SK-N-SH treated with all-trans-retinoic acid at 6 μM for 48 hours (cell line): ENCODE measurements around the gene RUVBL2.

Source experiments
- BACH2 ChIP-seq: fragments of 250-450 bp; sonication (Bioruptor Pico); IDR thresholded peaks from 2 replicates; pipeline ENCODE4 v1.9.0; 2021; ENCODE audit warnings: mild to moderate bottlenecking, borderline replicate concordance
- RARB ChIP-seq: fragments of 250-450 bp; sonication (Bioruptor Pico); IDR thresholded peaks from 2 replicates; pipeline ENCODE4 v1.8.0; 2021; ENCODE audit warnings: mild to moderate bottlenecking, moderate library complexity
- SNAI2 ChIP-seq: fragments of 250-450 bp; sonication (Bioruptor Pico); IDR thresholded peaks from 2 replicates; pipeline ENCODE4 v1.5.0; 2020; ENCODE audit warnings: mild to moderate bottlenecking, moderate library complexity
- TCF4 ChIP-seq: fragments of 250-450 bp; sonication (Bioruptor Pico); IDR thresholded peaks from 2 replicates; pipeline ENCODE4 v1.8.0; 2021; ENCODE audit warnings: mild to moderate bottlenecking, moderate library complexity, borderline replicate concordance
- ZFP30 ChIP-seq: fragments of 450-650 bp; formaldehyde crosslinking; IDR thresholded peaks from 2 replicates; pipeline ENCODE4 v1.5.0; 2022; ENCODE audit warnings: mild to moderate bottlenecking, moderate library complexity
- TF ChIP-seq, protein P1 (sequence below): fragments of 250-450 bp; sonication (Bioruptor Pico); IDR thresholded peaks from 2 replicates; pipeline ENCODE4 v1.8.0; 2020; ENCODE audit warnings: mild to moderate bottlenecking, moderate library complexity, borderline replicate concordance
- TF ChIP-seq, protein P2 (sequence below): fragments of 250-450 bp; sonication (Bioruptor Pico); IDR thresholded peaks from 2 replicates; pipeline ENCODE4 v1.5.1; 2020; ENCODE audit warnings: low read depth, mild to moderate bottlenecking, moderate library complexity

DNA sequence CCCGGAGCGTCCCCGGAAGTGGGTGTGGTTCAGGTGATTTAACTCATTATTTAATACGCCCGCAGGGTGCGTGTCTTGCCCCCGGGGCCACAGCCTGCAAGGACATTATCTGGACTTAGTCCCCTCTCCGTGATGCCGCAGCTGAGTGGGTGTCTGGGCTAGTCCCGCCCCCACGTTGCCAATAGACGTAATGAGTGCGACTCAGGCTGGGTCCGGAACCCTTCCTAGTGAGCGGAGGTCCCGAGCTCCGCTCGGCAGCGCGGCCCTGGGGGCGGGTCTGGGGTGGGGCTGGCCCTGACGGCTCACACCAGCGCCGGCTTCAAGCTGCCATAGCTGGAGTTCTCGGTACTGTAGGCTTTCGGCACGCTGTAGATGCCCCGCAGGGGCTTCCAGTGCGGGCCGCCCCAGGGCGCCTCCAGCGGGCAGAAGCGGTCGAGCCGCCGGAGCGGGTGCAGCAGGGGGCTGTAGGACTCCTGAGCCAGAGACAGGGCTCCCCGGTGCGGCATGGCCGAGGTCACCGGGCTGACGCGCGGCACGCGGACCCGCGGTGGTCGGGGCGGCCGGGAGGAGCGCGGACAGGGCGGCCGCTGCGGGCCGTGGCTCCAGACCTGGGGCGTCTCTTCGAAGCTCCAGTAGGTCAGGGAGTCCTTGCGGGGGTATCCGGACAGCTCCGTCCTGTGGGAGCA lies 24.1 kb downstream of the RUVBL2 start:
- TF ChIP-seq, protein P1, sequence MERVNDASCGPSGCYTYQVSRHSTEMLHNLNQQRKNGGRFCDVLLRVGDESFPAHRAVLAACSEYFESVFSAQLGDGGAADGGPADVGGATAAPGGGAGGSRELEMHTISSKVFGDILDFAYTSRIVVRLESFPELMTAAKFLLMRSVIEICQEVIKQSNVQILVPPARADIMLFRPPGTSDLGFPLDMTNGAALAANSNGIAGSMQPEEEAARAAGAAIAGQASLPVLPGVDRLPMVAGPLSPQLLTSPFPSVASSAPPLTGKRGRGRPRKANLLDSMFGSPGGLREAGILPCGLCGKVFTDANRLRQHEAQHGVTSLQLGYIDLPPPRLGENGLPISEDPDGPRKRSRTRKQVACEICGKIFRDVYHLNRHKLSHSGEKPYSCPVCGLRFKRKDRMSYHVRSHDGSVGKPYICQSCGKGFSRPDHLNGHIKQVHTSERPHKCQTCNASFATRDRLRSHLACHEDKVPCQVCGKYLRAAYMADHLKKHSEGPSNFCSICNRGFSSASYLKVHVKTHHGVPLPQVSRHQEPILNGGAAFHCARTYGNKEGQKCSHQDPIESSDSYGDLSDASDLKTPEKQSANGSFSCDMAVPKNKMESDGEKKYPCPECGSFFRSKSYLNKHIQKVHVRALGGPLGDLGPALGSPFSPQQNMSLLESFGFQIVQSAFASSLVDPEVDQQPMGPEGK (CRISPR knock-in tag), result no peak
- TF ChIP-seq, protein P2, sequence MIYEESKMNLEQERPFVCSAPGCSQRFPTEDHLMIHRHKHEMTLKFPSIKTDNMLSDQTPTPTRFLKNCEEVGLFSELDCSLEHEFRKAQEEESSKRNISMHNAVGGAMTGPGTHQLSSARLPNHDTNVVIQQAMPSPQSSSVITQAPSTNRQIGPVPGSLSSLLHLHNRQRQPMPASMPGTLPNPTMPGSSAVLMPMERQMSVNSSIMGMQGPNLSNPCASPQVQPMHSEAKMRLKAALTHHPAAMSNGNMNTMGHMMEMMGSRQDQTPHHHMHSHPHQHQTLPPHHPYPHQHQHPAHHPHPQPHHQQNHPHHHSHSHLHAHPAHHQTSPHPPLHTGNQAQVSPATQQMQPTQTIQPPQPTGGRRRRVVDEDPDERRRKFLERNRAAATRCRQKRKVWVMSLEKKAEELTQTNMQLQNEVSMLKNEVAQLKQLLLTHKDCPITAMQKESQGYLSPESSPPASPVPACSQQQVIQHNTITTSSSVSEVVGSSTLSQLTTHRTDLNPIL (CRISPR knock-in tag), result no peak
- no peak for TF ChIP-seq TCF4 (CRISPR knock-in tag)
- TF ChIP-seq SNAI2 (CRISPR knock-in tag), result no peak
- TF ChIP-seq BACH2, result no peak
- TF ChIP-seq RARB (CRISPR knock-in tag), result no peak
- TF ChIP-seq ZFP30 (CRISPR knock-in tag), result no peak
